AG10803 (cell line): ENCODE measurements around the gene GMDS.

Experiments used
- DNase-seq: peaks from one replicate; pipeline ENCODE4 v3.0.0; 2010; ENCODE audit warnings: low read depth
- H3K4me3 ChIP-seq: 2 replicates; pipeline ENCODE4 v1.5.1; 2011; ENCODE audit warnings: mild to moderate bottlenecking, low read length, control low read depth
- TF ChIP-seq, protein P1 (sequence below): conservative IDR thresholded peaks from 2 replicates; pipeline ENCODE4 v1.5.1; 2011; ENCODE audit warnings: mild to moderate bottlenecking, low read length, control low read depth, inconsistent platforms

The GMDS gene

DNA sequence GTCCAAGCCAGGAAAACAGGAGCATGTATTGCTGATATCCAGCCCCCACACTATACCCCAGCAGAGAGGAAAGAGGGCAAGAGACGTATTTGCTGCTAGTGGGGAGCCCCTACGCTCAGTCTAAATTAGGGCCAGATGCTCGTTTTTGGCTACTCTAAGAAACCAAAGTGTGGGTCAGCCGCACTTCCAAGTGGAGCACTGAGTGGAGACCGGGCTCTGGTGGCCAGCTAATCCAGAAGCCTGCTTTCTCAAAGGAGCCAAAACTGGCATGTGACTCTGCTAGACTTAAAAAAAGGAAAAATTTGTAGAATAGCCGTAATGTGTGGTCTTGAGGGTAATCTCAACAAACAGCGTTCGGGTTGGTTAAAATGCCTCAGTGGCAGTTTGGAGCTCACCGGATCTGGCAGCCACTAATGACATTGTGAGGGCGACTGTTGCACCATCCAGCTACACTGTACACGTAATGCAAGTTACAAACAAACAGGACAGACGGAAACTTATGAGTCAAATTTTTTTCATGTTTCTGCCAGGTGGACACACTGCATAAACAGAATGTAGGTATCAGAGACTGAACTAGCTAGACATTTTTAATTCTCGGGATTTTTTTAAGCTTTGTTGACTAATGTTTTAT, 404.8 kb downstream of the GMDS start:
- no peak overlapping the region for H3K4me3 ChIP-seq
- no peak for DNase-seq
- TF ChIP-seq, protein P1, sequence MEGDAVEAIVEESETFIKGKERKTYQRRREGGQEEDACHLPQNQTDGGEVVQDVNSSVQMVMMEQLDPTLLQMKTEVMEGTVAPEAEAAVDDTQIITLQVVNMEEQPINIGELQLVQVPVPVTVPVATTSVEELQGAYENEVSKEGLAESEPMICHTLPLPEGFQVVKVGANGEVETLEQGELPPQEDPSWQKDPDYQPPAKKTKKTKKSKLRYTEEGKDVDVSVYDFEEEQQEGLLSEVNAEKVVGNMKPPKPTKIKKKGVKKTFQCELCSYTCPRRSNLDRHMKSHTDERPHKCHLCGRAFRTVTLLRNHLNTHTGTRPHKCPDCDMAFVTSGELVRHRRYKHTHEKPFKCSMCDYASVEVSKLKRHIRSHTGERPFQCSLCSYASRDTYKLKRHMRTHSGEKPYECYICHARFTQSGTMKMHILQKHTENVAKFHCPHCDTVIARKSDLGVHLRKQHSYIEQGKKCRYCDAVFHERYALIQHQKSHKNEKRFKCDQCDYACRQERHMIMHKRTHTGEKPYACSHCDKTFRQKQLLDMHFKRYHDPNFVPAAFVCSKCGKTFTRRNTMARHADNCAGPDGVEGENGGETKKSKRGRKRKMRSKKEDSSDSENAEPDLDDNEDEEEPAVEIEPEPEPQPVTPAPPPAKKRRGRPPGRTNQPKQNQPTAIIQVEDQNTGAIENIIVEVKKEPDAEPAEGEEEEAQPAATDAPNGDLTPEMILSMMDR, result no peak

DNA sequence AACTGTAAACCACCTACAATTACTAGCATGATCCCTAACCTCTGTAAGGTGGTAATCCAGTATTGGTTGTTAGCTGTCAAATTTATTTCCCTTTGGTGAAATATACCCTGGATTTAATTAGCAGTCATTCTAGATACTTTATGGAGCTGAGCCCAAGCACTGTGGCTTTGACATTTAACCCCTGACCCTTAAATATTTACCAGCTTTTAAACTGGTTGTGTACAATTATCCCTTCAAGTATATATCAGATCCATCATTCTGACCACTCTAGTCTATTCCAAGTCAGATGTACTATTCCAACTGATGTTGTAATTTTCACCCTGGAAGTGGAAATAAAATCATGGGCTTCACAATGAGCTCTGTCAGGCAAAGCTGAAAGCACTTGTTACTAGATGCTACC, 406.0 kb downstream of the GMDS start:
- H3K4me3 ChIP-seq, result no peak overlapping the region
- TF ChIP-seq, protein P1, result no peak
- no peak for DNase-seq

DNA sequence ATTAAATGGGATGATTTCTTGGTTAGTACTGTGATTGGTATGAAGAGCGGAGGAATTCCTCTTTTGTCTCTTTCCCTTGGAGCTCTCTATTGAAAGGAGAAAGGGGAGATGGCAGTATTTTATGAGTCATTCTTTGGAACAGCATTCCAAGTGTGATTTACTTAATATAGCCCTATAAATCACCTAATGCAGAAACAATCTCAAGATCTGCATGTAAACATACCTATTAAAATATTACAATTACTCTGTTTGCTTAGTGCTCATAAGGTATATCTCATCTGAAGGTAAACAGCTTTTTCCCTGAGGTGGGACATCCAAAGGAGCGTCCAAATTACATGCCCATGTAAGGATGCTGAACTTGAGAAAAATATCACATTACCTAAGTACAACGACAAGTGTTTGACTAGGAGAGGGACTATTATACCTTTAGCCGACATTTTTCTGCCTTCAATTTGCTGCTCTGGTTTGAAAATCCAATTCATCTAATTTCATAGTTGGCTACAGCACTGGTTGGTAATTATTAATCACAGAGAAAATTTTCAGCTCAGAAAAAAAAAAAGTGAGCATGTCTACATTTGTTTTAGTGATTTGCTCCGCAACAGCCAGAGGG, 406.7 kb downstream of the GMDS start:
- no peak for DNase-seq
- TF ChIP-seq, protein P1, result no peak
- H3K4me3 ChIP-seq, result no peak overlapping the region

DNA sequence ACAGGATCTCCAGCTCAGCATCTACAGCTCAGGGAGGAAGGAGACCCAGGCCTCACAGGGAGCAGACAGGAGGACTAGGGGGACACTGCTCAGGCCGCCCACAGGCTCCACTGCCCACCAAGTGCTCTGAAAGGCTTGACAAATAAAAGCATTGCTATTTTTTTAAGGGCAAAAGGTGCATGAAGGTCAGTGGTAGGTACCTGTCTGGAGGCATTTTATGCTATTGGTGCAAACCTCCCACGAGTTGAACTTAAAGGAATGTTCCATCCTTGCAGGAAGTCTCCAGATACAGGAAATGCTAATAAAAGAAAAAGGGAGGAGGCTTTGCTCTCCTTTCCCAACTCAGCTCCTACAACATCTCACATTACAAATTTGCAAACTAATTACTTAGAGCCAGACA, 407.6 kb downstream of the GMDS start:
- DNase-seq, result no peak
- H3K4me3 ChIP-seq, result no peak overlapping the region
- TF ChIP-seq, protein P1, result no peak

DNA sequence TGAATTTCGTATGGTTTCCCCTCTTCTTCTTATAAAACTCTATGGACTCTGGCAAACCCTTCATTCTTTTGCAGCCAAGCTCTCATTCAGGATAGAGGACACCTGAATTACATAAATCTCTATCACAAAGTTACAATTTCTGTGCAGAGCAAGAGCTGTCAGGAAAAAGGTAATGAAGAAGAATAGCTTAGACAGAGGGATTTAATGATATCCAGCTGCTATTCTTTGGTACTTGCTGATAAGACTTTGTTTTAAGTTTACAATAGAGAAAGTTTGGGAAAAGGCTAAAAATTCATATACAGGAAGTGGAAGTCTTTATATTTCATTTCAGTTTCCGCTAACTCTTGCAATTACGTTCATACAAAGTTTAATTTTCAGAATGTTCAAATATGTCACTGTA, 408.7 kb downstream of the GMDS start:
- TF ChIP-seq, protein P1, result no peak
- no peak for DNase-seq

DNA sequence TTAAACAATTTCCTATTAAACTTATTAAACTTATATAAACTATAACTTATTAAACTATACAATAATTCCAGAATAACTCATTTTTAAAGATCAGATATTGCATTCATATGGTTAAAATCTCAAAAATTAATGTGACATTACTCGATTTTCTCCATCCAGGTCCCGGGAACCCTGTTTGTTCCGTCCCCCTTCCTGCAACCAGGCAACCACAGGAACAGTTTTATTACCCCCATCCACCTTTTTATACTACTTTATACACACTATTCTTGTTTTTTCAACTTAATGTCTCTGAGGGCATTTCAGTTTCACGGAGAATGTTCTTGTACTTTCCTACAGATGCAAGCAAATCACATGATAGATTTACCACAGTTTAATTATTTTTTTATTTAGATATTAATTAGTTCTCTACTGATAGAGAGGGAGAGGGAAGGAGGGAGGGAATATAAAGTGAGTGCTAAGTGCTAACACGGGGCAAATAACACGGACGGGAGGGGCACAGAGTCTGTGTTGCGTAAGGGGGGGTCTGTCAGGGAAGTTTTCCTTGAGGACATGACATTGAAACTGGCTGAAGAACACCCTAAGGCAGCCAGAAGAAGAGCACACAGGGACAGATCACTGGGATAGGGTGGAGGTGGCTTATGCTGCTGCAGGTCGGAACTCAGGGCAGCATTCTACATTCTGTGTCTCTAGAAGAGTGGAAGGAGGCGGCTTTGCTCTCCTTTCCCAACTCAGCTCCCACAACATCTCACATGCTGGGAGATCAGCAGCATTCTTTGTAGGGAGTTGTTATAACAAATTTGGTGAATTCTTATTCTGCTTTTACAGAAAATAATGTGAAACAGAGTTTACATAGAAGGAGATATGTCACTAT, 410.5 kb downstream of the GMDS start:
- no peak overlapping the region for H3K4me3 ChIP-seq
- TF ChIP-seq, protein P1, result no peak
- DNase-seq, result no peak

More for the DNA sequence above, 408.7 kb downstream of the GMDS start:
- no peak overlapping the region for H3K4me3 ChIP-seq
